ENCODE results near the gene SIPA1.

DNA sequence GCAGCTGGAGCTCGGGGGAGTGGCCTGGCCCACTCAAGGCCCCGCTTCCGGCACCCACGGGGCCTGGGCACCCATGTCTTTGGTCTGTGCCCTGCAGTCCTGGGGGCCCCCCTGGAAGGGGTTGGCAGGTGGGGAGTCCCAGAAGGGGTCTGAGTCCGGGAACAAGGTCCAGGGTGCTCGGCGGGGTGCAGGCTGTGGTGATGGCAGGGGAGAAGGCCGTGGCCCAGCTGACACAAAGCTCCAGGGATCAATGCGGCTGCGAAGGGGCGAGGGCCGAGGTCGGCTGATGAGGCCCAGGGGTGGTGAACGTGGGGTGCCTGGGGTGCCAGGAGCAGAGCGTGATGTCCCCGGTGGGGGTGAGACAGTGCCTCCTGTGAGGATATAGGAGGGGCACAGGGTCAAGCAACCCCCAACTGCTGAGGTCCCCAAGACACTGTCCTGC, 39.6 kb upstream of the SIPA1 start:
- TF ChIP-seq POLR2A (IDR thresholded peaks at IDR 0.05): no peak
- TF ChIP-seq, protein P1, sequence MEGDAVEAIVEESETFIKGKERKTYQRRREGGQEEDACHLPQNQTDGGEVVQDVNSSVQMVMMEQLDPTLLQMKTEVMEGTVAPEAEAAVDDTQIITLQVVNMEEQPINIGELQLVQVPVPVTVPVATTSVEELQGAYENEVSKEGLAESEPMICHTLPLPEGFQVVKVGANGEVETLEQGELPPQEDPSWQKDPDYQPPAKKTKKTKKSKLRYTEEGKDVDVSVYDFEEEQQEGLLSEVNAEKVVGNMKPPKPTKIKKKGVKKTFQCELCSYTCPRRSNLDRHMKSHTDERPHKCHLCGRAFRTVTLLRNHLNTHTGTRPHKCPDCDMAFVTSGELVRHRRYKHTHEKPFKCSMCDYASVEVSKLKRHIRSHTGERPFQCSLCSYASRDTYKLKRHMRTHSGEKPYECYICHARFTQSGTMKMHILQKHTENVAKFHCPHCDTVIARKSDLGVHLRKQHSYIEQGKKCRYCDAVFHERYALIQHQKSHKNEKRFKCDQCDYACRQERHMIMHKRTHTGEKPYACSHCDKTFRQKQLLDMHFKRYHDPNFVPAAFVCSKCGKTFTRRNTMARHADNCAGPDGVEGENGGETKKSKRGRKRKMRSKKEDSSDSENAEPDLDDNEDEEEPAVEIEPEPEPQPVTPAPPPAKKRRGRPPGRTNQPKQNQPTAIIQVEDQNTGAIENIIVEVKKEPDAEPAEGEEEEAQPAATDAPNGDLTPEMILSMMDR (IDR thresholded peaks at IDR 0.05): no peak
